ENCODE results near the gene H3-3A.
A peak's percentile ranks its signal among the peaks of the same experiment; 100 is the strongest.

The H3-3A gene

GRCh38 chr1:226063977-226064815 lies 1.7 kb downstream of the H3-3A start:
- H3K27me3 Mint-ChIP-seq, result no peaks in the 10 kb centered on the region
- peaks cover 52% of the 10 kb centered on the region for H3K36me3 Mint-ChIP-seq (ENCODE audit: low read depth)
- H3K27ac Mint-ChIP-seq, result peak overlapping the region; percentile 98

GRCh38 chr1:226064816-226065248 lies 2.3 kb downstream of the H3-3A start:
- Mint-ChIP-seq H3K9me3 (no peaks in the 10 kb centered on the region), H3K4me3 (peak overlapping the region; percentile 100), H3K4me1 (ENCODE audit: low read depth) (peaks cover 61% of the 10 kb centered on the region), H3K27me3 (no peaks in the 10 kb centered on the region), H3K27ac (peak overlapping the region; percentile 87), H3K36me3 (ENCODE audit: low read depth) (peaks cover 54% of the 10 kb centered on the region)

More at GRCh38 chr1:226063977-226064815, 1.7 kb downstream of the H3-3A start:
- no peaks in the 10 kb centered on the region for H3K9me3 Mint-ChIP-seq
- H3K4me3 Mint-ChIP-seq, result peak overlapping the region; percentile 100
- peaks cover 58% of the 10 kb centered on the region for H3K4me1 Mint-ChIP-seq (ENCODE audit: low read depth)

- H3K27me3 Mint-ChIP-seq, result no peaks in the 10 kb centered on the region
- peak overlapping the region; percentile 88 for H3K27ac Mint-ChIP-seq
- peaks cover 67% of the 10 kb centered on the region for H3K36me3 Mint-ChIP-seq (ENCODE audit: low read depth)
- peaks cover 67% of the 10 kb centered on the region for H3K4me1 Mint-ChIP-seq (ENCODE audit: low read depth)
- H3K4me3 Mint-ChIP-seq, result peak overlapping the region; percentile 100
- no peaks in the 10 kb centered on the region for H3K9me3 Mint-ChIP-seq
Measured at GRCh38 chr1:226066415-226067078, 4.0 kb downstream of the H3-3A start.

GRCh38 chr1:226069811-226070489 lies 7.4 kb downstream of the H3-3A start:
- H3K4me1 Mint-ChIP-seq (ENCODE audit: low read depth), result peaks cover 62% of the 10 kb centered on the region
- peak overlapping the region; percentile 91 for H3K27ac Mint-ChIP-seq
- no peaks in the 10 kb centered on the region for H3K9me3 Mint-ChIP-seq
- H3K27me3 Mint-ChIP-seq, result no peaks in the 10 kb centered on the region
- peaks cover 81% of the 10 kb centered on the region for H3K36me3 Mint-ChIP-seq (ENCODE audit: low read depth)
- peak overlapping the region; percentile 47 for H3K4me3 Mint-ChIP-seq

- Mint-ChIP-seq H3K9me3 (no peaks in the 10 kb centered on the region), H3K36me3 (ENCODE audit: low read depth) (peaks cover 62% of the 10 kb centered on the region), H3K27ac (no peak overlapping the region), H3K27me3 (no peaks in the 10 kb centered on the region), H3K4me1 (ENCODE audit: low read depth) (peaks cover 38% of the 10 kb centered on the region), H3K4me3 (no peak overlapping the region)
Measured at GRCh38 chr1:226072347-226072746, 9.8 kb downstream of the H3-3A start.

GRCh38 chr1:226073184-226073950 lies 10.9 kb downstream of the H3-3A start:
- Mint-ChIP-seq H3K4me1 (ENCODE audit: low read depth) (peaks cover 27% of the 10 kb centered on the region), H3K4me3 (no peak overlapping the region), H3K27ac (no peak overlapping the region), H3K9me3 (no peaks in the 10 kb centered on the region), H3K36me3 (ENCODE audit: low read depth) (peaks cover 53% of the 10 kb centered on the region), H3K27me3 (no peaks in the 10 kb centered on the region)

GRCh38 chr1:226074046-226074445 lies 11.5 kb downstream of the H3-3A start:
- H3K36me3 Mint-ChIP-seq (ENCODE audit: low read depth), result peaks cover 47% of the 10 kb centered on the region
- H3K9me3 Mint-ChIP-seq, result no peaks in the 10 kb centered on the region
- H3K27ac Mint-ChIP-seq, result peak overlapping the region; percentile 63
- H3K4me1 Mint-ChIP-seq (ENCODE audit: low read depth), result peaks cover 21% of the 10 kb centered on the region
- H3K27me3 Mint-ChIP-seq, result no peaks in the 10 kb centered on the region
- H3K4me3 Mint-ChIP-seq, result no peak overlapping the region

GRCh38 chr1:226076378-226076777 lies 13.9 kb downstream of the H3-3A start:
- no peak overlapping the region for H3K4me3 Mint-ChIP-seq
- H3K27ac Mint-ChIP-seq, result no peak overlapping the region
- H3K27me3 Mint-ChIP-seq, result no peaks in the 10 kb centered on the region
- no peaks in the 10 kb centered on the region for H3K9me3 Mint-ChIP-seq
- peaks cover 33% of the 10 kb centered on the region for H3K36me3 Mint-ChIP-seq (ENCODE audit: low read depth)
- H3K4me1 Mint-ChIP-seq (ENCODE audit: low read depth), result no peaks in the 10 kb centered on the region

GRCh38 chr1:226078374-226078773 lies 15.9 kb downstream of the H3-3A start:
- H3K4me3 Mint-ChIP-seq, result no peak overlapping the region
- H3K9me3 Mint-ChIP-seq, result no peaks in the 10 kb centered on the region
- peaks cover 16% of the 10 kb centered on the region for H3K36me3 Mint-ChIP-seq (ENCODE audit: low read depth)
- H3K27ac Mint-ChIP-seq, result no peak overlapping the region
- peaks cover 10% of the 10 kb centered on the region for H3K4me1 Mint-ChIP-seq (ENCODE audit: low read depth)
- H3K27me3 Mint-ChIP-seq, result no peaks in the 10 kb centered on the region

GRCh38 chr1:226082587-226082917 lies 20.0 kb downstream of the H3-3A start:
- H3K27ac Mint-ChIP-seq, result peak overlapping the region; percentile 23
- peaks cover 11% of the 10 kb centered on the region for H3K4me1 Mint-ChIP-seq (ENCODE audit: low read depth)
- peak overlapping the region; percentile 84 for H3K4me3 Mint-ChIP-seq
- H3K9me3 Mint-ChIP-seq, result no peaks in the 10 kb centered on the region
- H3K36me3 Mint-ChIP-seq (ENCODE audit: low read depth), result no peaks in the 10 kb centered on the region
- no peaks in the 10 kb centered on the region for H3K27me3 Mint-ChIP-seq

- Mint-ChIP-seq H3K27ac (no peak overlapping the region), H3K4me1 (ENCODE audit: low read depth) (peaks cover 11% of the 10 kb centered on the region), H3K36me3 (ENCODE audit: low read depth) (no peaks in the 10 kb centered on the region), H3K4me3 (peak overlapping the region; percentile 84), H3K9me3 (no peaks in the 10 kb centered on the region), H3K27me3 (no peaks in the 10 kb centered on the region)
Measured at GRCh38 chr1:226082959-226083301, 20.4 kb downstream of the H3-3A start.

- H3K27me3 Mint-ChIP-seq, result no peaks in the 10 kb centered on the region
- no peaks in the 10 kb centered on the region for H3K36me3 Mint-ChIP-seq (ENCODE audit: low read depth)
- H3K27ac Mint-ChIP-seq, result peak overlapping the region; percentile 89
- peaks cover 11% of the 10 kb centered on the region for H3K4me1 Mint-ChIP-seq (ENCODE audit: low read depth)
- no peaks in the 10 kb centered on the region for H3K9me3 Mint-ChIP-seq
- peak overlapping the region; percentile 84 for H3K4me3 Mint-ChIP-seq
Measured at GRCh38 chr1:226083302-226084101, 21.0 kb downstream of the H3-3A start.

- Mint-ChIP-seq H3K9me3 (no peaks in the 10 kb centered on the region), H3K27me3 (no peaks in the 10 kb centered on the region), H3K4me3 (no peak overlapping the region), H3K27ac (no peak overlapping the region), H3K36me3 (ENCODE audit: low read depth) (no peaks in the 10 kb centered on the region), H3K4me1 (ENCODE audit: low read depth) (peaks cover 11% of the 10 kb centered on the region)
Measured at GRCh38 chr1:226085675-226086285, 23.3 kb downstream of the H3-3A start.

- H3K27ac Mint-ChIP-seq, result no peak overlapping the region
- no peaks in the 10 kb centered on the region for H3K9me3 Mint-ChIP-seq
- no peaks in the 10 kb centered on the region for H3K36me3 Mint-ChIP-seq (ENCODE audit: low read depth)
- H3K4me1 Mint-ChIP-seq (ENCODE audit: low read depth), result peaks cover 11% of the 10 kb centered on the region
- no peak overlapping the region for H3K4me3 Mint-ChIP-seq
- no peaks in the 10 kb centered on the region for H3K27me3 Mint-ChIP-seq
Measured at GRCh38 chr1:226086776-226087175, 24.3 kb downstream of the H3-3A start.
